Measurements from ENCODE around the gene IGFL4.
A peak's percentile ranks its signal among the peaks of the same experiment; 100 is the strongest.

Gene IGFL4

DNA sequence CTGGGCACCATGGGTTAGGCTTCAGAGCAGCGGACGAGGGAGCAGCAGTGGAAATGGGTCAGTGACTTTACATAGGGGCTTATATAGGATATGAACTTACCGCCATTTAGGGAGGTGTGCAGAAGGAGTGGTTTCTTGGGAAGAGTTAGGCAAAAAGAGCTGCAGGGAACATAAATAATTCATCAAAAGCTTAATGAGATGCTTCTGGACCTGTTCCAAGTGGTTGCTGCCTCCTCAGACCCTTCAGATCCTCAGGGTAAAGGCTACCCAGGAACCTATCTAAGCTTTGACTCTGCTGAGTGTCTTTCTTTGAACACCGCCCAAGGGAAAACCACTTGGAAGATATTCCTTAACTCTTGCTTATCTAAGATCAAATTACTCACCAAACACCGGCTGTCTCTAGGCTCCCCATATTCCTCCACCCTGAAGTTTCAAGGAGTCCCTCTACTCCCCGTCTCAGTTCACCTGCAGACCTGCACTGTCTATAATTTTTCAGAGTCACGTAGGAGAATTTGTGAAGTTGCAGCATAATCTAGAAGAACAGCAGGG is at the start of gene IGFL4:
Gene IGFL4 (minus strand): TSS at position 51 of the 549 bp plus-strand sequence. CDS start 40 bp downstream, at position 11.
- TF ChIP-seq CTCF (IDR thresholded peaks at IDR 0.05) = no peak
- Mint-ChIP-seq H3K4me3 (peak within 1 kb of the TSS; percentile 24), H3K36me3 (ENCODE audit: low read depth) (peaks cover 23% of the 10 kb centered on the region), H3K27ac (peak within 1 kb of the TSS; percentile 41), H3K27me3 (ENCODE audit: low read depth, poor library complexity) (peaks cover 25% of the 10 kb centered on the region), H3K9me3 (peaks cover 46% of the 10 kb centered on the region), H3K4me1 (peaks cover 22% of the 10 kb centered on the region)
- DNase-seq = no peak

- Mint-ChIP-seq H3K9me3 (peaks cover 47% of the 10 kb centered on the region), H3K36me3 (ENCODE audit: low read depth) (no peaks in the 10 kb centered on the region), H3K4me1 (no peaks in the 10 kb centered on the region), H3K27ac (no peak overlapping the region), H3K4me3 (no peak overlapping the region), H3K27me3 (ENCODE audit: low read depth, poor library complexity) (peaks cover 35% of the 10 kb centered on the region)
- no peak for DNase-seq
- no peak for TF ChIP-seq CTCF (IDR thresholded peaks at IDR 0.05)
Measured at GRCh38 chr19:46090444-46090843, 49.6 kb upstream of the IGFL4 start.

GRCh38 chr19:46089432-46089831 is 48.6 kb upstream of the IGFL4 start:
- Mint-ChIP-seq H3K27ac (no peak overlapping the region), H3K27me3 (ENCODE audit: low read depth, poor library complexity) (peaks cover 28% of the 10 kb centered on the region), H3K36me3 (ENCODE audit: low read depth) (no peaks in the 10 kb centered on the region), H3K4me3 (no peak overlapping the region), H3K4me1 (no peaks in the 10 kb centered on the region), H3K9me3 (peaks cover 57% of the 10 kb centered on the region)
- DNase-seq = no peak
- no peak for TF ChIP-seq CTCF (IDR thresholded peaks at IDR 0.05)

- TF ChIP-seq CTCF (IDR thresholded peaks at IDR 0.05) = no peak
- no peak for DNase-seq
- Mint-ChIP-seq H3K9me3 (peaks cover 62% of the 10 kb centered on the region), H3K4me3 (no peak overlapping the region), H3K36me3 (ENCODE audit: low read depth) (no peaks in the 10 kb centered on the region), H3K4me1 (no peaks in the 10 kb centered on the region), H3K27me3 (ENCODE audit: low read depth, poor library complexity) (peaks cover 21% of the 10 kb centered on the region), H3K27ac (no peak overlapping the region)
Measured at GRCh38 chr19:46088101-46088500, 47.3 kb upstream of the IGFL4 start.

- H3K36me3 Mint-ChIP-seq (ENCODE audit: low read depth) = no peaks in the 10 kb centered on the region
- no peak for TF ChIP-seq CTCF (IDR thresholded peaks at IDR 0.05)
- H3K4me1 Mint-ChIP-seq = no peaks in the 10 kb centered on the region
- H3K27me3 Mint-ChIP-seq (ENCODE audit: low read depth, poor library complexity) = peaks cover 30% of the 10 kb centered on the region
- H3K27ac Mint-ChIP-seq = no peak overlapping the region
- H3K9me3 Mint-ChIP-seq = peaks cover 66% of the 10 kb centered on the region
- no peak for DNase-seq
- H3K4me3 Mint-ChIP-seq = no peak overlapping the region
Measured at GRCh38 chr19:46085888-46086287, 45.1 kb upstream of the IGFL4 start.

DNA sequence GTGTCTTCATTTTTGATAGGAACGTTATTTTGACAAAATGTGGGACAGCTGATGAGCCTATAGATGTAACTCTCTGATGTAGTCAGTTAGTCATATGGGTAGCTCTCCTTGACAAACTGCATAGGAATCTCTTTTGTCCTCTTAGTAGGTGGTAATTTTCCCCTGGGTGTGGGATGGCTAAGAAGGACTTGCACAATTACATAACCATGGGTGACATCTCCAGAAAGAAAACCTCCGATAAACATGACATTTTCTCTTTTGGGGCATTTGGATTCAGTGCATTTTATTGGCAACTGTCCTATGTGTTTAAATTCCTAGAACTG is 41.9 kb upstream of the IGFL4 start:
- Mint-ChIP-seq H3K27ac (no peak overlapping the region), H3K4me1 (no peaks in the 10 kb centered on the region), H3K9me3 (peaks cover 59% of the 10 kb centered on the region), H3K4me3 (no peak overlapping the region), H3K36me3 (ENCODE audit: low read depth) (no peaks in the 10 kb centered on the region), H3K27me3 (ENCODE audit: low read depth, poor library complexity) (peaks cover 38% of the 10 kb centered on the region)
- no peak for TF ChIP-seq CTCF (IDR thresholded peaks at IDR 0.05)
- DNase-seq = no peak
